H4 (cell line): ENCODE data around the gene ARMC5. TPM values are rescaled to one million over a fixed set of nuclear protein-coding genes. Genes with fewer than 3 reads are reported as not detected.
"Not testable (repeated sequence)": the region's sequence is repeated elsewhere in the genome, so short reads cannot be mapped to it uniquely, and the experiment has no call there.

Experiments used
- DNase-seq: peaks from one replicate; pipeline ENCODE4 v3.0.0-alpha.2; 2015; ENCODE audit warnings: low spot score
- total RNA-seq: library from RNA; depleted of rRNA; stranded (reverse); fragments of >200 nt; shearing (Covaris generic); gene quantifications from 2 replicates; pipeline ENCODE4 v1.2.3, GENCODE V29; 2014

Gene ARMC5
- total RNA-seq, 1 experiment from 2014 or later: 5.5 TPM

DNA sequence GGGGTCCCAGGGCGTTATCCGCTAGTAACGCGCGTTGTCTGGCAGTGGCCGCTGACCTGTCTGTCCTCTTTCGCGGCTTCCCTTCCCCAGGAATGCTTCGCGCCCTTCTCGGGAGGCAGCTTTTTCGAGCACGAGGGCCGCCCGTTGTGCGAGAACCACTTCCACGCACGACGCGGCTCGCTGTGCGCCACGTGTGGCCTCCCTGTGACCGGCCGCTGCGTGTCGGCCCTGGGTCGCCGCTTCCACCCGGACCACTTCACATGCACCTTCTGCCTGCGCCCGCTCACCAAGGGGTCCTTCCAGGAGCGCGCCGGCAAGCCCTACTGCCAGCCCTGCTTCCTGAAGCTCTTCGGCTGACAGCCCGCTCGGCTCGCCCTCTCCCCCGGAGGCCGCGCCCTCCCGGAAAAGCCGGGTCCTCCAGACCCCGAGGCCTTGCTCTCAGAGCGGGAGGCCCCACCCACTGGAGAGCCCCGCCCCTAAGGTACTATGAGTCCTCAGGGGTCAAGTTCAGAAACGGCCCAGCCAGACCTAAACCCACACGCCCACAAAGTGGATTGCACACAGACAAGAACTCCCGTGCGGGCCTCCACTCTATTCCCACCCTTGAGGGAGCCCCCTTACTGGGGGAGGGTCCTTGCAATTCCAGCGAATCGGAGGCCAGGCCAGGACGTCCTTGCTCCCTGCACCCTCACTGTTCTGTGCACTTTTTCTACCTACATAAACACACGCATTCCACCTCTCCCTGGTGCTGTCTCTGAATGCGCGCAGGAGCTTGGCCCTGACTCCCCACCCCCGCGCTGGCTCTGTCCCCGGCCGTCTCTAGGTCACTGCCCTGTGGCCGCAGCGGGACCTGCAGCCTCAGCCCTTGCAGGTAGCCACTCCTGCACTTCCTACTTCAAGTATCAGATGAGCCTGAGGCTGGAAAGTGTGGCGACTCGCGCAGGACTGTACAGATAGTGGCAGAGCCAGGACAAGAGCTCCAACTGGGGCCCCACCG lies 18.2 kb downstream of the ARMC5 start:
- DNase-seq: no peak

DNA sequence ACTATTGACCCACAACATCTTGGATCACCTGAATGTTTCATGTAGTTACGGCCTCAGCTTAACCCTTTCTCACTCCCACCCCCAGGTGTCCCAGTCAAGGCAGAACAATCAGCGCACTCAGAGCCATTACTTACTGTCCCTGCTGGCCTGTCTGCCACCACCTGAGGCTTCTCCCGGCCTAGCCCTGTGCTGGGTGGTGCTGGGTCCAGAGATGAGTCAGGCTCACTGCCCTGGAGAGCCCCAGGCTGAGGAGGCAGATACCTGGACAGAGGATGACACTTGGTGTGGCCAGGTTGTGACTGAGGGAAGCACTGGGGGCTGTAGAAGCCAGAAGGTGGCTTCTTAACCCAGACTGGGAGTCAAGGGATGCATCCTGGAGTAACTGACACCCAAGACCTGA lies 19.7 kb downstream of the ARMC5 start:
- no peak for DNase-seq

DNA sequence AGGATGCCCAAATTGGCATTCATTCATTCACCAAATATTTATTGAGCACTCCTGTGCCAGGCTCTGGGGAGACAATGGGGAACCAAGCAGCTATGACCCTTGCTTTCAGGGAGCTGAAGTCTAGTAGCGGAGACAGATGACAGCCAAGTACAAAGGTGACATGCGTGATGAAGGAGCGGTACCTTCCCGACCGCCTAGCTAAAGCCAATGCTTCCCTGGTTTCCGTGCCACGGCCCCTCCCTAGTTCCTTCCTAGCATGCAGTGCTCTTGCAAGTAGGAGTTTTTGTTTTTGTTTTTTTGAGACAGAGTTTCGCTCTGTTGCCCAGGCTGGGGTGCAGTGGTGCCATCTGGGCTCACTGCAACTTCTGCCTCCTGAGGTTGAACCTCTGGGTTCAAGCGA lies 20.4 kb downstream of the ARMC5 start:
- DNase-seq: no peak

DNA sequence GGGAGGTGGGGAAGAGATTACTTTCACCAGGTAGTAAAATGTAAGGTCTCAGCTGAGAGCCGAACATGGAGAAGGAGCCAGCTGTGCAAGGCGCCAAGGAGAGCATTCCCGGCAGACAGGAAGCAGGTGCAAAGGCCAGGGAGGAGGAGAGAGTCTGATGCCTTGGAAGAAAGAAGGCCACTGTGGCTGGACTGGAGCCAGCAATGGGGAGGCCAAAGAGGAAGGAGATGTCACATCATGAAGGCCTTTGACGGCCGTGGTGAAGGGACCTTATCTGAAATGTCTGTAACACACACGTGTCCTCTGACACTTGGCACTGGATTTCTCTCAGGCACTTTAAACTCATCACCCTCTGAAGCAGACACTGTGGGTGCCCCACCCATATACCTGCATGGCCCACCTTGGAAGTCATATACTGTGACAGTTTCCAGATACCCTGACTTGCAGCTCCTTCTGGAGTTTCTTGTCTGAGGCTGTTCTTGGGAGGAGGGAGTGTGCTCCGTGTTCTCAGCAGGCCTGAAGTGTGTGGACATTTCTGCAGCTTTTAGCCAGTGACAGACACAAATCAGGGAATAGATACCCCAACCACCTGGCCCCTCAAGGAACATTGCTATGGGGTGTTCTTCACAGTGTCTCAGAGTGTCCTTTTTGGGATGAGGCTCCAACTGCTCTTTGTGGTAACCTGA lies 21.7 kb downstream of the ARMC5 start:
- no peak for DNase-seq

DNA sequence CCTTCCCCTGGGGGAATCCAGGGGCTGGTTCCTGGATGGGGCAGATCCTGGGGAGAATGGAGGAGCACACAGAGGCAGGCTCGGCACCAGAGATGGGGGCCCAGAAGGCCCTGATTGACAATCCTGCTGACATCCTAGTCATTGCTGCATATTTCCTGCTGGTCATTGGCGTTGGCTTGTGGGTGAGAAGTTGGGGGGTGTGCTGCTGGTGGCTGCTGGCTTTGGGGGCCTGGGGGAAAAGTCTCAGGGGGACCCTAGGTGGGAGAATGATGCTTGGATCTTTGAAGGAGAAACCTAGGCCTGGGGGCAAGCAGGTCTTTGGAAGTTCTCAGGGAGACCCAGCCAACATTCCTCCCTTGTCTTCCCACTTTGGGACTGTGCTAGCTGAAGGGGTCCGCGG lies 23.8 kb downstream of the ARMC5 start, which contains the start of gene SLC5A2:
TSS of gene SLC5A2 (plus strand) at position 43 of the 400 bp plus-strand sequence. CDS start at position 57, 14 bp downstream.
- DNase-seq: no peak

DNA sequence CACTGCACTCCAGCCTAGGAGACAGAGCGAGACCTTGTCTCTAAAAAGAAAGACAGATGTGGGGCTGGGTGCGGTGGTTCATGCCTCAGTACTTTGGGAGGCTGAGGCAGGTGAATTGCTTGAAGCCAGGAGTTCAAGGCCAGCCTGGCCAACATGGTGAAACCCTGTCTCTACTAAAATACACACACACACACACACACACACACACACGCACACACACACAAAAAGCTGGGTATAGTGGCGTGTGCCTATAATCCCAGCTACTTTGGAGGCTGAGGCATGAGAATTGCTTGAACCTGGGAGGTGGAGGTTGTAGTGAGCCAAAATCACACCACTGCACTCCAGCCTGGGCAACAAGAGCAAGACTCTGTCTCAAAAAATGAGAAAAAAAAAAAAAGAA lies 24.7 kb downstream of the ARMC5 start:
- not testable (repeated sequence) for DNase-seq

DNA sequence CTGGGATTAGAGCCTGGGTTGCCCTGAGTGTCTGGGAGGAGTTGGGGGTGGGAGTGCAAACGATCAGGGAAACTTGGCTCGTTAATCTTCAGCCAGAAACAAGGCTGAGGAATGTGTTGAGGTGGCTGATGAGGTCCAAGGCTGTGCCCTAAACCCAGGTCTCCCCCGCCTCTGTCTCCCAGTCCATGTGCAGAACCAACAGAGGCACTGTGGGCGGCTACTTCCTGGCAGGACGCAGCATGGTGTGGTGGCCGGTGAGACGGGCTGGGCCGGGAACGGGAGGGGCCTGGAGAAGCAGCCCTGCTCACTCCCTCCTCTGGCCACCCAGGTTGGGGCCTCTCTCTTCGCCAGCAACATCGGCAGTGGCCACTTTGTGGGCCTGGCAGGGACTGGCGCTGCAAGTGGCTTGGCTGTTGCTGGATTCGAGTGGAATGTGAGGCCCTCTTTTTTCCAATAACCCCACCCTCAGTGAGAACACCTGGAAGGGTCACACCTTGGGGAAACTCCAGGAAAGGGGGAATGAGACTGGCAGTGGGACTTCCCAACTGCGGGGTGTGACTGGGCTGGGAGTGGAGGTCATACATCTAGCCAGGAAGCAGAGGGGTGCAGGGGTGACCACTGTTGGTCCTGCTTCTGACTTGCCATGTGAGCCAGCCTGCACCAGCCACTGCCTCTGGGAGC lies 25.3 kb downstream of the ARMC5 start:
- DNase-seq: peak; percentile 27

DNA sequence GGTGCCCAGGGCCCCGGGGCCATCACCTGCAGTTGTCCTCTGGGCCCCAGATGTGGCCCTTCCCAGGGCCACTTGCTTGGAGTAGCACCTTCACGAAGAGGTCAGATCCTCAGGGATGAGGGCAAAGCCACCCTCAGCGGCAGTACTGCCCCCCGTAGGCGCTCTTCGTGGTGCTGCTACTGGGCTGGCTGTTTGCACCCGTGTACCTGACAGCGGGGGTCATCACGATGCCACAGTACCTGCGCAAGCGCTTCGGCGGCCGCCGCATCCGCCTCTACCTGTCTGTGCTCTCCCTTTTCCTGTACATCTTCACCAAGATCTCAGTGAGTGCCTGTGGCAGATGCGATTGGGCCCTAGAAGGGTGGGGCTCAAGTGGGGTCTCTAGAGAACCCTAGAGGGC lies 26.3 kb downstream of the ARMC5 start:
- no peak for DNase-seq

DNA sequence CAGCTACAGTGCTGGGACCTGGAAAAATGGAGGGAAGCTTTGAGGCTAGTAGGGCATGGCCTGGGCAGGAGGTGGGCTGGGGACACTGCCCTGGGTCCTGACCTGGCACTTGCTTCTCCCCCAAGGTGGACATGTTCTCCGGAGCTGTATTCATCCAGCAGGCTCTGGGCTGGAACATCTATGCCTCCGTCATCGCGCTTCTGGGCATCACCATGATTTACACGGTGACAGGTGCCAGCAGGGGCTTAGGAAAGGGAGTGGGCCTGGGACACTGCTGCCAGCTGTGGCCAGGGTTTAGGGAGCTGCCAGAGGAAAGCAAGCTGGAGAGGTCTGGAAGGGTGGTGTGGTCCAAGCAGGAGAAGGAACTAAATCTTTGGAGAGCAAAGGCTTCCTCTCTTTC lies 26.7 kb downstream of the ARMC5 start:
- DNase-seq: no peak

DNA sequence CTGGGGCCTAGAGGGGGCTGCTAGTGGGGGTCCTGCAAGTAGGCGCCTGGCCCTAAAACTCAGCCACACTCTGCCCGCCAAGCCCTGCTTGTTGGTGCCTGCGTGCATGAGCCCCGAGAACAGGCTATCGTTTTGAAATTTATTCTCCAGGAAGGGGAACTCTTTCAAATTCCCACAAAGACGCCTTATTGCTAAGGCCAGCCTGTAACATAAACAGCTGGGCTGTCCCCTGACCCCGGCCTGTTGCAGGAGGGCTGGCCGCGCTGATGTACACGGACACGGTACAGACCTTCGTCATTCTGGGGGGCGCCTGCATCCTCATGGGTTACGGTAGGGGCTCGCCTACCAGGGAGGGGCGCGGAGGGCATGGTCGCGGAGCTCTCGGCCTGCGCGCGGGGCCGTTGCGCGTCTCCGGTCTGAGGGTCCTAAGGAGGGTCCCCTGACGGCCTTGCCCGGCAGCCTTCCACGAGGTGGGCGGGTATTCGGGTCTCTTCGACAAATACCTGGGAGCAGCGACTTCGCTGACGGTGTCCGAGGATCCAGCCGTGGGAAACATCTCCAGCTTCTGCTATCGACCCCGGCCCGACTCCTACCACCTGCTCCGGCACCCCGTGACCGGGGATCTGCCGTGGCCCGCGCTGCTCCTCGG lies 27.9 kb downstream of the ARMC5 start:
- DNase-seq: no peak

DNA sequence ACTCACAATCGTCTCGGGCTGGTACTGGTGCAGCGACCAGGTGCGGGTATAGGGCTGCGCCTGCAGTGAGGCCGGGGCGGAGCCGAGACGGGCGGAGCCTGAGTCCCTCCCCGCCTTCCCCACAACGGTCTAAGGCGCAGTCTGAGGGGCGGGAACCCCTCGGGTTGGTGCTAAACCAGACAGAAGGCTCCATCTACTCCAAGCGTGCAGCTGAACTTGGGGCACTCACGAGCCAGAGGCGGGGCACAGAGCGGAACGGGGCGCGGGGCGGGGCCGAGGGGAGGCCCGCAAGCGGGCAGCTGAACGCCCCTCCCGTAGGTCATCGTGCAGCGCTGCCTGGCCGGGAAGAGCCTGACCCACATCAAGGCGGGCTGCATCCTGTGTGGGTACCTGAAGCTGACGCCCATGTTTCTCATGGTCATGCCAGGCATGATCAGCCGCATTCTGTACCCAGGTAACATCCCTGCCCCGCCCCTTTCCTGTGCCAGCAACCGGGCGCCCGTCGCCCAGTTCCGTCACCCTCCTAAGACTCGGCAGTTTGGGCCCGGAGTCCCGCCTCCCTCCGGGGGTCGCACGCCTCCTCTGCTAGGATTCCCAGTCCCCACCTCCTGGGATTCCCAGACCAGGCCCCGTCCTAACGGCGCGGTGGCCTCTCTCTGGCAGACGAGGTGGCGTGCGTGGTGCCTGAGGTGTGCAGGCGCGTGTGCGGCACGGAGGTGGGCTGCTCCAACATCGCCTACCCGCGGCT lies 28.6 kb downstream of the ARMC5 start:
- DNase-seq: no peak

DNA sequence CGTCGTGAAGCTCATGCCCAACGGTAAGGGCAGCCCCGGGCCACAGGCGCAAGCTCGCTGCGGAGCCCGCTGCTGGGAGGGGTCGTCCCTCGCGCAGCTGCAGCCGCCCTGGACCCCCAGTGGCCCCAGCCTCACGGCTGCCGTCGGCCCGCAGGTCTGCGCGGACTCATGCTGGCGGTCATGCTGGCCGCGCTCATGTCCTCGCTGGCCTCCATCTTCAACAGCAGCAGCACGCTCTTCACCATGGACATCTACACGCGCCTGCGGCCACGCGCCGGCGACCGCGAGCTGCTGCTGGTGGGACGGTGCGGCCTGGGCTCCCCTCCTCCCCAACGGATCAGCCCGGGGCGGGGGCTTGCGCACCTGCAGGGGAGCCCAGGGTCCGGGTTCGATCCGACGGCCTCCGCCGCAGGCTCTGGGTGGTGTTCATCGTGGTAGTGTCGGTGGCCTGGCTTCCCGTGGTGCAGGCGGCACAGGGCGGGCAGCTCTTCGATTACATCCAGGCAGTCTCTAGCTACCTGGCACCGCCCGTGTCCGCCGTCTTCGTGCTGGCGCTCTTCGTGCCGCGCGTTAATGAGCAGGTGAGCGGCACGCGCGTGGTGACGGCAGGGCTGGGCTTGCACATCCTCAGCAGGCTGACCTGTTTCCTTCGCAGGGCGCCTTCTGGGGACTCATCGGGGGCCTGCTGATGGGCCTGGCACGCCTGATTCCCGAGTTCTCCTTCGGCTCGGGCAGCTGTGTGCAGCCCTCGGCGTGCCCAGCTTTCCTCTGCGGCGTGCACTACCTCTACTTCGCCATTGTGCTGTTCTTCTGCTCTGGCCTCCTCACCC lies 29.4 kb downstream of the ARMC5 start:
- DNase-seq: no peak

DNA sequence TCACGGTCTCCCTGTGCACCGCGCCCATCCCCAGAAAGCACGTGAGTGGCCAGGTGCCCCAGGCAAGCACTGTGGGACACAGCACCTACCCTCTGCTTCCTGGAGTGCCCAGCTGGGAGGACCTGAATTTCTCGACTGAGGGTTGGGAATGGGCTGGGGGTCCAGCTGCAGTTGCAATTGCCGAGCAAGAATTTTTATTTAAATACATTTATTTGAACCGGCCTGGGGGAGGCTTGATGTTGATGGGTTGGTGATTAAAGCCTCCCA lies 29.9 kb downstream of the ARMC5 start:
- no peak for DNase-seq

DNA sequence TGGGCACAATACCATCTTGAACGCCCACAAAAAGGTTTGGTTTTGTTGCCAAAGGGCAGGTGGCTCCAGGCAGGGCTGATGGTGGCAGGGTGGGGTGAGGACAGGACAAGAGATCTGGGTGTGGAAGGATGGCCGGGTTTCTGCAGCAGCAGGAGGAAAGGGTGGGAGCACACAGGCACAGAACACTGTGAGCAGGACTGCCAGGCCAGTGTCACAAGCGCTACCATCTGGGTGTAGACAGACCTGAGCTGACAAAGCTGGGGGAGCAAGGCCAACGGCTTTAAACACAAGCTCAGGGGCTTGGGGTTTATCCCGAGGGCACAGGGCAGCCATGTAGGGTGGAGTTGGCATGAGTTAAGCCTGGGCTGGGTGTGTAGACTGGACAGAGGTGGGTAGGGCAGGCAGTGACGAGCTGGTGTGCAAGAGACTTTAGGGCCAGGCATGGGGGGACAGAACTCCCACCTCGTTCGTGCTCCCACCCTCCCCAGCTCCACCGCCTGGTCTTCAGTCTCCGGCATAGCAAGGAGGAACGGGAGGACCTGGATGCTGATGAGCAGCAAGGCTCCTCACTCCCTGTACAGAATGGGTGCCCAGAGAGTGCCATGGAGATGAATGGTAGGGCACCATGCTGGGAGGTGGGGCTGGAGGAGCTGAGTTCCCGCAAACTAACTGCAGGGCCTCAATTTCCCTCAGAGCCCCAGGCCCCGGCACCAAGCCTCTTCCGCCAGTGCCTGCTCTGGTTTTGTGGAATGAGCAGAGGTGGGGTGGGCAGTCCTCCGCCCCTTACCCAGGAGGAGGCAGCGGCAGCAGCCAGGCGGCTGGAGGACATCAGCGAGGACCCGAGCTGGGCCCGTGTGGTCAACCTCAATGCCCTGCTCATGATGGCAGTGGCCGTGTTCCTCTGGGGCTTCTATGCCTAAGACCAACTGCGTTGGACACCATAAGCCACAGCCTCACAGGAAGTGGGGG lies 30.6 kb downstream of the ARMC5 start:
- DNase-seq: no peak

DNA sequence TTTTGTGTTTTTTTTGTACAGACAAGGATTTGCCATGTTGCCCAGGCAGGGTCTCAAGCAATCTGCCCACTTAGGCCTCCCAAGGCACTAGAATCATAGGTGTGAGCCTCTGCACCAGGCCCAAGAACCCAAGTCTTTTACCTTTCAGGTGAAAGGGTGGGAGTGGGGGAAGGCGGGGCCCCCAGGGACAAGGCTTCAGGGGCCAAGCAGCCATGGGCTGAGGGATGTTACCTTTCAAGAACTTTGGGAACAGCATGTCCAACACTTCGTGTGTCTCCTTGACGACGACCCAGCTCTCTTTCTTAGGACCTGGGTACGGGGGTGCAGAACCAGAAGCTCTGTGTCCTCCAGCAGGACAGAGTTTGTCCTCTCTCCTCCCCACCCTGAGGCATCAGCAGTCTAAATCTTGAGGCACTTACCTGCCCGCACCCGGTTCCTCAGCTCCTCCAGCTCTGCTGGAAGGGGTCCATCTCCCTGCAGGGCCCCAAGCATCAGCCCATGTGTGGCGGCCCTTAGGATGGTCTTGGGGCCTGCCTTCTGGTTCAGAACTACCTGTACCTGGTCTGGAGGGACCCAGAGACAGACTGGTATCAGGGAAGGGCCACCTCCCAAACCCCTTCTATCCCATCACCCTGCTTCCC lies 32.6 kb downstream of the ARMC5 start:
- DNase-seq: no peak

DNA sequence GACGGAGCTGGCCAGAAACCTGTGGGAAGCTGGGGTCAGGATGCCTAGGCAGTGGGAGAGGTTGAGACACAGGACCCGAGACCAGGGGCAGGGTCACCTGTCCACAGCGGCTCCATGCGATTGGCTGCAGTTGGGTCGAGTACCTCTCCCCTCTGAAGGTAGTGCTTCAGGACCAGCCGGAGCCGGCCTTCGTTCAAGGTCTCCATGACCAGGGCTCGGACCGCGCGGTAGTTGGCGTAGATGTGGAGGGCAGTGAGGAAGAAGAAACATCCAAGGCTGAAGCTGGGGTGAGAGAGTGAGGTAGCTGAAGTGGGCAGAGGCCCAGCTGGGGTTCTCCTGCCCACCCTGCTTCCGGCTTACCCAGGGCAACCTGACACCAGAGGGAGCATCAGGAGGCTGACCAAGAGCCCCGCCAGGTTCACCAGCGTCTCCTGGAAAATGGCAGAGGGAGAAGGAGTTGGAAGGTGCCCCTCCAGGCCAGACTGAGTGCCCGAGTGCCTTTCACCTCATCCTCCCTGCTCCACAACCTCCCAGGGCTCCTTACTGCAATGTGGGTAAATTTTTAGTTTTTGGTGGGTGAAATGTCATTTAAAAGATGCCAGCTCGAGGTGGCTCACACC lies 34.3 kb downstream of the ARMC5 start:
- no peak for DNase-seq

DNA sequence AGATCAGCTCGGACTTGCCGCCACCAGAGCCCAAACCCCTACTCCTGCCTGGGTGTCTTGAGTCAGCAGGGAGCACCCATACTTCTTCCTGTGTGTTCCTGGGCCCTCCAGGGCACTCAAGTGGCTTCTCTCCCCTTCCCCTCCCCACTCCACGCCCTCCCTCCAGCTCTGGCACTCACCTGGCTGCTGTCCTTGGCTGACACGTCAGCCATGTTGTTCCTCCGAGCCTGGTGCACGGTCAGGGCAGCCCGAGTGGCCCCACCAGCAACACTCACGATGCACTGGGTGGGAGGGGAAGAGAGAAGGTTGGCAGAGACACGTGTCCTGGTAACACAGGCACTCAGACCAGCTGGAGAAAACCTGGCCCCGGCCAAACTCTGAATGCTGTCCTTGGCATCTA lies 37.4 kb downstream of the ARMC5 start:
- no peak for DNase-seq

DNA sequence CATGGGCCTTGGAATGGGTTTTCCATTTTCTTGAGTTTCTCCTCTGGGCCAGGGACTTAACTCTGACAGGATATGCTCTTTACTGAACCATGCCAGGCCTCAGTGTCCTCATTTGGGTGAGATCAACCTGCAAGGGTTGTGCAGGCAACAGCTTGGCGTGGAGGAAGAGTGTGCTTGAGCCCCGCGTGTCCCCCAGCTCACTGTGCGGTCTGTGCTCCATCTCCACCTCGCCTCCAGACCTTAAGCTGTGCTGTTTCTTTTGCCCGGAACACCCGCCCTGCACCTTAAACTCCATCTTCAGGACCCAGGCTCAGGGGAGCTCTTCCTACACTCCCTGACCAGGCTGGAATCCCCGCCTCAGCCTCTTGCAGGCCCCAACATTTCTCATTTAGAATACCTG lies 39.2 kb downstream of the ARMC5 start:
- no peak for DNase-seq
